ENCODE data around the gene TULP4. TPM values are rescaled to one million over a fixed set of nuclear protein-coding genes. Genes with fewer than 3 reads are reported as not detected.

The TULP4 gene
- total RNA-seq, 1 donor from 2014 or later = 171 TPM

GRCh38 chr6:158501360-158502262 lies 189.3 kb downstream of the TULP4 start:
- H3K4me3 Mint-ChIP-seq (ENCODE audit: low read depth) = no peak overlapping the region
- H3K9me3 Mint-ChIP-seq (ENCODE audit: low read depth) = no peaks in the 10 kb centered on the region
- H3K4me1 Mint-ChIP-seq (ENCODE audit: low read depth) = peaks cover 5% of the 10 kb centered on the region
- peaks cover 44% of the 10 kb centered on the region for H3K36me3 Mint-ChIP-seq (ENCODE audit: insufficient read depth)
- H3K27me3 Mint-ChIP-seq = no peaks in the 10 kb centered on the region
- H3K27ac Mint-ChIP-seq = no peak overlapping the region
- no peak for DNase-seq (ENCODE audit: low spot score, unreplicated experiment)
- TF ChIP-seq CTCF (IDR thresholded peaks at IDR 0.05; ENCODE audit: unreplicated experiment) = no peak

GRCh38 chr6:158502263-158502950 lies 190.1 kb downstream of the TULP4 start:
- no peaks in the 10 kb centered on the region for H3K27me3 Mint-ChIP-seq
- no peak overlapping the region for H3K4me3 Mint-ChIP-seq (ENCODE audit: low read depth)
- peaks cover 41% of the 10 kb centered on the region for H3K36me3 Mint-ChIP-seq (ENCODE audit: insufficient read depth)
- TF ChIP-seq CTCF (IDR thresholded peaks at IDR 0.05; ENCODE audit: unreplicated experiment) = no peak
- H3K27ac Mint-ChIP-seq = no peak overlapping the region
- peaks cover 5% of the 10 kb centered on the region for H3K4me1 Mint-ChIP-seq (ENCODE audit: low read depth)
- no peaks in the 10 kb centered on the region for H3K9me3 Mint-ChIP-seq (ENCODE audit: low read depth)
- no peak for DNase-seq (ENCODE audit: low spot score, unreplicated experiment)

- no peak overlapping the region for H3K27ac Mint-ChIP-seq
- no peak overlapping the region for H3K4me3 Mint-ChIP-seq (ENCODE audit: low read depth)
- no peaks in the 10 kb centered on the region for H3K9me3 Mint-ChIP-seq (ENCODE audit: low read depth)
- peaks cover 1% of the 10 kb centered on the region for H3K4me1 Mint-ChIP-seq (ENCODE audit: low read depth)
- TF ChIP-seq CTCF (IDR thresholded peaks at IDR 0.05; ENCODE audit: unreplicated experiment) = no peak
- peaks cover 45% of the 10 kb centered on the region for H3K36me3 Mint-ChIP-seq (ENCODE audit: insufficient read depth)
- H3K27me3 Mint-ChIP-seq = no peaks in the 10 kb centered on the region
- DNase-seq (ENCODE audit: low spot score, unreplicated experiment) = no peak
Observed at GRCh38 chr6:158503222-158503621, 191.0 kb downstream of the TULP4 start.

GRCh38 chr6:158503846-158504245 lies 191.6 kb downstream of the TULP4 start:
- Mint-ChIP-seq H3K27ac (no peak overlapping the region), H3K4me3 (ENCODE audit: low read depth) (no peak overlapping the region), H3K27me3 (no peaks in the 10 kb centered on the region), H3K4me1 (ENCODE audit: low read depth) (peaks cover 1% of the 10 kb centered on the region), H3K9me3 (ENCODE audit: low read depth) (no peaks in the 10 kb centered on the region), H3K36me3 (ENCODE audit: insufficient read depth) (peaks cover 43% of the 10 kb centered on the region)
- no peak for DNase-seq (ENCODE audit: low spot score, unreplicated experiment)
- no peak for TF ChIP-seq CTCF (IDR thresholded peaks at IDR 0.05; ENCODE audit: unreplicated experiment)

GRCh38 chr6:158505194-158505593 lies 192.9 kb downstream of the TULP4 start:
- Mint-ChIP-seq H3K36me3 (ENCODE audit: insufficient read depth) (peaks cover 35% of the 10 kb centered on the region), H3K9me3 (ENCODE audit: low read depth) (no peaks in the 10 kb centered on the region), H3K4me3 (ENCODE audit: low read depth) (no peak overlapping the region), H3K4me1 (ENCODE audit: low read depth) (peaks cover 4% of the 10 kb centered on the region), H3K27ac (no peak overlapping the region), H3K27me3 (no peaks in the 10 kb centered on the region)
- TF ChIP-seq CTCF (IDR thresholded peaks at IDR 0.05; ENCODE audit: unreplicated experiment) = no peak
- DNase-seq (ENCODE audit: low spot score, unreplicated experiment) = no peak
